Neural progenitor cell (in vitro differentiated cells): ENCODE measurements around the gene GATA1. TPM values are rescaled to one million over a fixed set of nuclear protein-coding genes. Genes with fewer than 3 reads are reported as not detected.

Source experiments
- DNase-seq: peaks from one replicate; pipeline ENCODE4 v3.0.0-alpha.2; 2016; ENCODE audit warnings: low spot score
- H2AFZ ChIP-seq: fragments of 200-600 bp; sonication (generic); replicated peaks from 2 replicates; pipeline ENCODE4 v1.6.1; 2016; ENCODE audit warnings: antibody characterized with exemption
- H3F3A ChIP-seq: fragments of 200-600 bp; sonication (generic); 2 replicates; pipeline ENCODE4 v1.6.1; 2016; ENCODE audit warnings: antibody characterized with exemption, low read depth
- H3K27ac ChIP-seq: fragments of 200-600 bp; sonication (generic); 2 replicates; pipeline ENCODE4 v1.5.1; 2016; ENCODE audit warnings: mild to moderate bottlenecking
- H3K27me3 ChIP-seq: fragments of 200-600 bp; sonication (generic); 2 replicates; pipeline ENCODE4 v1.6.1; 2016; ENCODE audit warnings: mild to moderate bottlenecking, moderate library complexity
- H3K36me3 ChIP-seq: fragments of 200-600 bp; sonication (generic); 2 replicates; pipeline ENCODE4 v1.5.1; 2016
- H3K4me1 ChIP-seq: fragments of 200-600 bp; sonication (generic); 2 replicates; pipeline ENCODE4 v1.6.1; 2016; ENCODE audit warnings: mixed run types
- H3K4me2 ChIP-seq: fragments of 200-600 bp; sonication (generic); 2 replicates; pipeline ENCODE4 v1.6.1; 2016
- H3K4me3 ChIP-seq: fragments of 200-600 bp; sonication (generic); 2 replicates; pipeline ENCODE4 v1.5.1; 2016
- H3K79me2 ChIP-seq: fragments of 200-600 bp; sonication (generic); 2 replicates; pipeline ENCODE4 v1.6.1; 2016; ENCODE audit warnings: low read depth
- H3K9ac ChIP-seq: fragments of 200-600 bp; sonication (generic); 2 replicates; pipeline ENCODE4 v1.6.1; 2016
- H3K9me3 ChIP-seq: fragments of 200-600 bp; sonication (generic); 2 replicates; pipeline ENCODE4 v1.5.1; 2016; ENCODE audit warnings: low read depth
- H4K20me1 ChIP-seq: fragments of 200-600 bp; sonication (generic); 2 replicates; pipeline ENCODE4 v1.6.1; 2016; ENCODE audit warnings: low read depth
- H3K27ac Mint-ChIP-seq: 3 replicates; pipeline ENCODE4 v1.8.0; 2021; ENCODE audit warnings: mixed read lengths
- H3K27me3 Mint-ChIP-seq: 2 replicates; pipeline ENCODE4 v1.8.0; 2022; ENCODE audit warnings: low read depth, mild to moderate bottlenecking, inconsistent platforms, moderate library complexity, mixed read lengths; ENCODE audit not compliant: insufficient read depth
- H3K36me3 Mint-ChIP-seq: 3 replicates; pipeline ENCODE4 v1.8.0; 2021; ENCODE audit warnings: mixed read lengths
- H3K4me1 Mint-ChIP-seq: 3 replicates; pipeline ENCODE4 v1.8.0; 2021; ENCODE audit warnings: mixed read lengths
- H3K4me3 Mint-ChIP-seq: 3 replicates; pipeline ENCODE4 v1.8.0; 2021; ENCODE audit warnings: mild to moderate bottlenecking, moderate library complexity, mixed read lengths
- H3K9me3 Mint-ChIP-seq: 3 replicates; pipeline ENCODE4 v1.8.0; 2020; ENCODE audit warnings: mixed read lengths
- CTCF ChIP-seq: fragments of 200-600 bp; sonication (generic); IDR thresholded peaks from 2 replicates; pipeline ENCODE4 v1.5.1; 2017; ENCODE audit warnings: antibody characterized with exemption, mild to moderate bottlenecking
- EZH2 ChIP-seq: fragments of 200-600 bp; sonication (generic); IDR thresholded peaks from 2 replicates; pipeline ENCODE4 v1.6.1; 2017; ENCODE audit warnings: antibody characterized with exemption, mild to moderate bottlenecking, moderate library complexity
- EZH2phosphoT487 ChIP-seq: fragments of 200-600 bp; sonication (generic); IDR thresholded peaks from 2 replicates; pipeline ENCODE4 v1.6.1; 2017; ENCODE audit warnings: antibody characterized with exemption
- total RNA-seq: library from RNA; depleted of rRNA; stranded (reverse); fragments of >200 nt; gene quantifications from 2 replicates; pipeline ENCODE4 v1.2.3, GENCODE V29; 2015; ENCODE audit warnings: low replicate concordance

The GATA1 gene
- total RNA-seq, 1 donor from 2014 or later, result not detected

- H3K79me2 ChIP-seq, result no peaks in the 10 kb centered on the region
- no peaks in the 10 kb centered on the region for H3K4me1 ChIP-seq
- H3K4me1 Mint-ChIP-seq, result no peaks in the 10 kb centered on the region
- no peak within 1 kb of the TSS for H3K4me3 Mint-ChIP-seq
- peaks cover 24% of the 10 kb centered on the region for H3K27me3 ChIP-seq
- TF ChIP-seq EZH2phosphoT487, result no peak
- TF ChIP-seq CTCF, result no peak
- no peak for TF ChIP-seq EZH2
- H3K36me3 ChIP-seq, result no peaks in the 10 kb centered on the region
- no peaks in the 10 kb centered on the region for H3F3A ChIP-seq
- peaks cover 12% of the 10 kb centered on the region for H3K27me3 Mint-ChIP-seq
- no peaks in the 10 kb centered on the region for H4K20me1 ChIP-seq
- no peak within 1 kb of the TSS for H3K4me2 ChIP-seq
- peaks cover 14% of the 10 kb centered on the region for H3K36me3 Mint-ChIP-seq
- no peaks in the 10 kb centered on the region for H3K9me3 ChIP-seq
- peaks cover 31% of the 10 kb centered on the region for H3K9me3 Mint-ChIP-seq
- H2AFZ ChIP-seq, result no peak within 1 kb of the TSS
- H3K9ac ChIP-seq, result no peak within 1 kb of the TSS
- DNase-seq, result no peak
- H3K27ac Mint-ChIP-seq, result no peak within 1 kb of the TSS
- H3K27ac ChIP-seq, result no peak within 1 kb of the TSS
- no peak within 1 kb of the TSS for H3K4me3 ChIP-seq
These were observed 39.9 kb downstream of the GATA1 start, which contains the start of gene ERAS for GRCh38 chrX:48826135-48826875. Gene ERAS, plus strand, starts transcription at chrX:48826513. Its CDS starts 2,611 bp downstream, at chrX:48829124.

GRCh38 chrX:48826876-48827653, 40.7 kb downstream of the GATA1 start:
- H3F3A ChIP-seq, result no peaks in the 10 kb centered on the region
- Mint-ChIP-seq H3K27me3 (peaks cover 12% of the 10 kb centered on the region), H3K4me3 (no peak overlapping the region), H3K27ac (no peak overlapping the region), H3K4me1 (no peaks in the 10 kb centered on the region), H3K9me3 (peaks cover 29% of the 10 kb centered on the region), H3K36me3 (peaks cover 14% of the 10 kb centered on the region)
- H3K9ac ChIP-seq, result no peak overlapping the region
- H3K4me2 ChIP-seq, result no peak overlapping the region
- no peaks in the 10 kb centered on the region for H3K4me1 ChIP-seq
- H2AFZ ChIP-seq, result no peak overlapping the region
- no peaks in the 10 kb centered on the region for H3K9me3 ChIP-seq
- no peaks in the 10 kb centered on the region for H3K36me3 ChIP-seq
- H3K4me3 ChIP-seq, result no peak overlapping the region
- H3K79me2 ChIP-seq, result no peaks in the 10 kb centered on the region
- no peaks in the 10 kb centered on the region for H4K20me1 ChIP-seq
- no peak for TF ChIP-seq CTCF
- no peak for TF ChIP-seq EZH2phosphoT487
- TF ChIP-seq EZH2, result no peak
- DNase-seq, result no peak
- peaks cover 32% of the 10 kb centered on the region for H3K27me3 ChIP-seq
- no peak overlapping the region for H3K27ac ChIP-seq

GRCh38 chrX:48827654-48827968, 41.2 kb downstream of the GATA1 start:
- no peak overlapping the region for H3K4me2 ChIP-seq

More at GRCh38 chrX:48827654-48827968, 41.2 kb downstream of the GATA1 start:
- H3K9ac ChIP-seq, result no peak overlapping the region
- Mint-ChIP-seq H3K4me1 (no peaks in the 10 kb centered on the region), H3K36me3 (peaks cover 14% of the 10 kb centered on the region), H3K4me3 (no peak overlapping the region), H3K9me3 (peaks cover 33% of the 10 kb centered on the region), H3K27ac (no peak overlapping the region), H3K27me3 (peaks cover 15% of the 10 kb centered on the region)
- no peaks in the 10 kb centered on the region for H3F3A ChIP-seq
- H3K9me3 ChIP-seq, result no peaks in the 10 kb centered on the region
- no peaks in the 10 kb centered on the region for H3K36me3 ChIP-seq
- no peaks in the 10 kb centered on the region for H3K4me1 ChIP-seq
- no peak overlapping the region for H3K27ac ChIP-seq
- TF ChIP-seq EZH2 (no peak), CTCF (no peak), EZH2phosphoT487 (no peak)
- H3K27me3 ChIP-seq, result peaks cover 38% of the 10 kb centered on the region
- no peak for DNase-seq
- H3K79me2 ChIP-seq, result no peaks in the 10 kb centered on the region
- H2AFZ ChIP-seq, result no peak overlapping the region
- H3K4me3 ChIP-seq, result no peak overlapping the region
- no peaks in the 10 kb centered on the region for H4K20me1 ChIP-seq
